Peyer's patch (tissue), 4 donors: ENCODE data around the gene CNTF. TPM values are rescaled to one million over a fixed set of nuclear protein-coding genes. Genes with fewer than 3 reads are reported as not detected.

Experiments used
- DNase-seq, 3 donors: peaks; one replicate each; pipeline ENCODE4 v3.0.0-alpha.2; 2017 to 2019
- H3K27ac ChIP-seq, 4 donors: fragments of 200-600 bp; sonication (generic); one replicate each; pipeline ENCODE4 v1.5.1; 2016 to 2019
- H3K27me3 ChIP-seq, 2 donors: fragments of 200-600 bp; sonication (generic); one replicate each; pipeline ENCODE4 v1.5.1; 2019
- H3K36me3 ChIP-seq, 3 donors: fragments of 200-600 bp; sonication (generic); one replicate each; pipeline ENCODE4 v1.5.1; 2016 to 2019
- H3K4me1 ChIP-seq, 4 donors: fragments of 200-600 bp; sonication (generic); one replicate each; pipeline ENCODE4 v1.5.1; 2016 to 2019
- H3K4me3 ChIP-seq, 4 donors: fragments of 200-600 bp; sonication (generic); 1 replicate in 3 of 4; 2 replicates in 1 of 4; pipeline ENCODE4 v1.5.1; 2016 to 2019; ENCODE audit warnings: mild to moderate bottlenecking in 1 of 4
- H3K9me3 ChIP-seq, 4 donors: fragments of 200-600 bp; sonication (generic); one replicate each; pipeline ENCODE4 v1.5.1; 2016 to 2019; ENCODE audit warnings: mild to moderate bottlenecking in 1 of 4
- POLR2A ChIP-seq, 2 donors: fragments of 450-650 bp; IDR thresholded peaks; one replicate each; pipeline ENCODE4 v1.5.1; 2017; ENCODE audit warnings: antibody characterized with exemption in 2 of 2, mild to moderate bottlenecking in 2 of 2, moderate library complexity in 2 of 2
- total RNA-seq, 4 donors: library from RNA; depleted of rRNA; stranded (reverse); fragments of >200 nt; gene quantifications; one replicate each; pipeline ENCODE4 v1.1.0, GENCODE V29; 2016
- TF ChIP-seq, protein P1 (sequence below), 6 experiments: fragments of 450-650 bp in 4 of 6; fragments of 200-600 bp in 2 of 6; sonication (generic) in 1 of 6; IDR thresholded peaks; one replicate each; pipeline ENCODE4 v1.5.1; 2017 to 2019; ENCODE audit warnings: antibody characterized with exemption in 6 of 6, mild to moderate bottlenecking in 3 of 6, moderate library complexity in 1 of 6

Gene CNTF
- total RNA-seq, 4 donors from 2014 or later, result 3.5 to 6.8 (median 5.3) TPM; not detected in 1

GRCh38 chr11:58621586-58622262 is 741 bp upstream of the CNTF start:
- peaks cover 0 to 85% (median 0%) of the 10 kb centered on the region in 3 donors for H3K36me3 ChIP-seq
- no peak overlapping the region for H3K27ac ChIP-seq
- no peaks in the 10 kb centered on the region for H3K4me1 ChIP-seq
- TF ChIP-seq POLR2A (IDR thresholded peaks at IDR 0.05), result no peak
- TF ChIP-seq, protein P1, sequence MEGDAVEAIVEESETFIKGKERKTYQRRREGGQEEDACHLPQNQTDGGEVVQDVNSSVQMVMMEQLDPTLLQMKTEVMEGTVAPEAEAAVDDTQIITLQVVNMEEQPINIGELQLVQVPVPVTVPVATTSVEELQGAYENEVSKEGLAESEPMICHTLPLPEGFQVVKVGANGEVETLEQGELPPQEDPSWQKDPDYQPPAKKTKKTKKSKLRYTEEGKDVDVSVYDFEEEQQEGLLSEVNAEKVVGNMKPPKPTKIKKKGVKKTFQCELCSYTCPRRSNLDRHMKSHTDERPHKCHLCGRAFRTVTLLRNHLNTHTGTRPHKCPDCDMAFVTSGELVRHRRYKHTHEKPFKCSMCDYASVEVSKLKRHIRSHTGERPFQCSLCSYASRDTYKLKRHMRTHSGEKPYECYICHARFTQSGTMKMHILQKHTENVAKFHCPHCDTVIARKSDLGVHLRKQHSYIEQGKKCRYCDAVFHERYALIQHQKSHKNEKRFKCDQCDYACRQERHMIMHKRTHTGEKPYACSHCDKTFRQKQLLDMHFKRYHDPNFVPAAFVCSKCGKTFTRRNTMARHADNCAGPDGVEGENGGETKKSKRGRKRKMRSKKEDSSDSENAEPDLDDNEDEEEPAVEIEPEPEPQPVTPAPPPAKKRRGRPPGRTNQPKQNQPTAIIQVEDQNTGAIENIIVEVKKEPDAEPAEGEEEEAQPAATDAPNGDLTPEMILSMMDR (IDR thresholded peaks at IDR 0.05), result no peak
- no peak for DNase-seq
- no peak overlapping the region for H3K4me3 ChIP-seq
- no peaks in the 10 kb centered on the region for H3K9me3 ChIP-seq
- H3K27me3 ChIP-seq, result no peaks in the 10 kb centered on the region

- Histone ChIP-seq H3K9me3 (no peaks in the 10 kb centered on the region), H3K27me3 (no peaks in the 10 kb centered on the region), H3K36me3 (peaks cover 0 to 52% (median 0%) of the 10 kb centered on the region in 3 donors), H3K4me3 (no peak overlapping the region), H3K4me1 (peaks cover 0 to 5% (median 0%) of the 10 kb centered on the region in 4 donors), H3K27ac (no peak overlapping the region)
- no peak for TF ChIP-seq POLR2A (IDR thresholded peaks at IDR 0.05)
- TF ChIP-seq, protein P1 (IDR thresholded peaks at IDR 0.05), result no peak
- DNase-seq, result no peak
Measured at GRCh38 chr11:58625086-58625485, 2.6 kb downstream of the CNTF start.

DNA sequence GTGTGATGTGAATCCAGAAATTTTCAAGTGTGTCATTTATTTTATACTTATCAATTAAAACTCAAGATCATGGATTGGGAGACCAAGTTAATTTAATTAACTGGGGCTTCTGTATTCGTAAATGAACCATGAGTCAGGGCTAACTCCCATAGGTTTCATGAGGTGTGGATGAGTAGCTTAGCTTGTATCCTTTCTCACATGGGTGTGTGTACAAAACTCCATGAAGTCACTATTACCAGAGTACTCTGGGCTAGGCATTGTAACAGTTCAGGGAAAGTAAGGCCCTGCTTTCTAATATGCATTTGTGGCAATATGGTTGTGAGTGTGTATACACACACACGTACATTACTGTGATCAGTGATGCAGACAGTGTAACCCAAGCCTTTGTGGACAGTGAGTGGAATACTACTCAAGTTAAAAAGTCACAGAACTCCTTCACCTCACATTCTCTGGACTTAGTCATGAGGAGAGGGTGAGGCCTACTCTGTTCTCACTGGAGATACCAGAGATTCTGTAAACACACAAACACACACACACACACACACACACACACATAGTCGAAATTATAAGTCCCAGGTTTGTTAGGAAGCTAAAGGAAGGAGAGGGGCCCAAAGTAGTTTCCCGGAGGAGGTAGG is 3.5 kb downstream of the CNTF start:
- Histone ChIP-seq H3K27me3 (no peaks in the 10 kb centered on the region), H3K36me3 (peaks cover 0 to 44% (median 0%) of the 10 kb centered on the region in 3 donors), H3K4me1 (peaks cover 0 to 5% (median 0%) of the 10 kb centered on the region in 4 donors), H3K4me3 (no peak overlapping the region), H3K9me3 (no peaks in the 10 kb centered on the region), H3K27ac (no peak overlapping the region)
- no peak for DNase-seq
- no peak for TF ChIP-seq POLR2A (IDR thresholded peaks at IDR 0.05)
- TF ChIP-seq, protein P1 (IDR thresholded peaks at IDR 0.05), result no peak

GRCh38 chr11:58626934-58627483 is 4.5 kb downstream of the CNTF start:
- Histone ChIP-seq H3K4me3 (no peak overlapping the region), H3K27ac (no peak overlapping the region), H3K4me1 (peaks cover 0 to 5% (median 0%) of the 10 kb centered on the region in 4 donors), H3K9me3 (no peaks in the 10 kb centered on the region), H3K36me3 (peaks cover 0 to 35% (median 0%) of the 10 kb centered on the region in 3 donors), H3K27me3 (no peaks in the 10 kb centered on the region)
- TF ChIP-seq, protein P1 (IDR thresholded peaks at IDR 0.05), result no peak
- no peak for TF ChIP-seq POLR2A (IDR thresholded peaks at IDR 0.05)
- DNase-seq, result no peak

DNA sequence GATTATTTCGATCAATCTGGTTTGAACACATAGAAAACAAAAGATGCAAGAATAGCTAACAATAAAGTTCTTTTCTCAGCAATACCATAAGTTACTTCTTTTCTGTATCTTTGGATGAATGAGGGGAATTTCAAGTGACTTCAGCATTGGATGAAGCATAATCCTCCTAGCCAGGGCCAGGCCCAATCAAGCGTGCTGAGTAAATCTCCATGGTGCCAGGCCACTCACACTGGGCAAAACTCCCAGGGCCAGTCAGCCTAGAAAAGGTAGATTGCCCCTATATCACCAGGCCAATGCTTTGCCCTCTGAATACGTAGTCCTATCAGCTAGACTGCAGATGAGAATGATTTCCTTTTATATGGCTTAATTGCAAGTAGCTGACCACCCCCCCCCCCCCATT is 6.0 kb downstream of the CNTF start:
- Histone ChIP-seq H3K27ac (no peak overlapping the region), H3K4me1 (peaks cover 0 to 5% (median 0%) of the 10 kb centered on the region in 4 donors), H3K27me3 (no peaks in the 10 kb centered on the region), H3K4me3 (no peak overlapping the region), H3K36me3 (peaks cover 0 to 21% (median 0%) of the 10 kb centered on the region in 3 donors), H3K9me3 (no peaks in the 10 kb centered on the region)
- no peak for DNase-seq
- TF ChIP-seq, protein P1 (IDR thresholded peaks at IDR 0.05), result no peak
- no peak for TF ChIP-seq POLR2A (IDR thresholded peaks at IDR 0.05)
